Measurements from ENCODE around the gene ZNF506. TPM values are rescaled to one million over a fixed set of nuclear protein-coding genes. Genes with fewer than 3 reads are reported as not detected.

The ZNF506 gene
- polyA plus RNA-seq, 1 of the 3 experiments (the other 2 are of a cell fraction): 4.1 TPM

- TF ChIP-seq, protein P1, sequence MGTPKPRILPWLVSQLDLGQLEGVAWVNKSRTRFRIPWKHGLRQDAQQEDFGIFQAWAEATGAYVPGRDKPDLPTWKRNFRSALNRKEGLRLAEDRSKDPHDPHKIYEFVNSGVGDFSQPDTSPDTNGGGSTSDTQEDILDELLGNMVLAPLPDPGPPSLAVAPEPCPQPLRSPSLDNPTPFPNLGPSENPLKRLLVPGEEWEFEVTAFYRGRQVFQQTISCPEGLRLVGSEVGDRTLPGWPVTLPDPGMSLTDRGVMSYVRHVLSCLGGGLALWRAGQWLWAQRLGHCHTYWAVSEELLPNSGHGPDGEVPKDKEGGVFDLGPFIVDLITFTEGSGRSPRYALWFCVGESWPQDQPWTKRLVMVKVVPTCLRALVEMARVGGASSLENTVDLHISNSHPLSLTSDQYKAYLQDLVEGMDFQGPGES (IDR thresholded peaks at IDR 0.05; ENCODE audit: low read depth, low read length): no peak
- TF ChIP-seq PBX3 (IDR thresholded peaks at IDR 0.05): no peak
- no peak for TF ChIP-seq MAX (IDR thresholded peaks at IDR 0.05; ENCODE audit: low read depth)
- TF ChIP-seq FOXM1 (IDR thresholded peaks at IDR 0.05; ENCODE audit: low read depth): no peak
- no peak for TF ChIP-seq ELF1 (IDR thresholded peaks at IDR 0.05)
- no peak for TF ChIP-seq TCF12 (IDR thresholded peaks at IDR 0.05)
Observed at GRCh38 chr19:19849056-19849455, 27.5 kb upstream of the ZNF506 start (continued).

DNA sequence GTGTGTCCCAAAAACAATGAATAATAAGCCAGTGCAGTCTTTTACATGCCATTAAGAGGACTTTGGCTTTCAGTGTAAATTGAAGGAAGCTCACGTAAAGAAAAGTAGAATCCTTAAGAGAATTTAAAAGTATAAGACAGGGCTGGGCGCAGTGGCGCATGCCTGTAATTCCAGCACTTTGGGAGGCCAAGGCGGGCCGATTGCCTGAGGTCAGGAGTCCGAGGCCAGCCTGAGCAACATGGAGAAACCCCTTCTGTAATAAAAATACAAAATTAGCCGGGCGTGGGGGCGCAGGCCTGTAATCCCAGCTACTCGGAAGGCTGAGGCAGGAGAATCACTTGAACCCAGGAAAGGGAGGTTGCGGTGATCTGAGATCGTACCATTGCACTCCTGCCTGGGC, 26.2 kb upstream of the ZNF506 start:
- WGBS (ENCODE audit: low lambda C conversion rate): 82% methylated on average over 12 of the region's 12 CpGs
- no peak overlapping the region for H3K9ac ChIP-seq
- POLR2A ChIA-PET: no interaction called here
- TF ChIP-seq ZBTB33 (IDR thresholded peaks at IDR 0.05; ENCODE audit: borderline replicate concordance, low read depth) (no peak), FOXJ3 (CRISPR knock-in tag; IDR thresholded peaks at IDR 0.05) (no peak), FOSL2 (IDR thresholded peaks at IDR 0.05; ENCODE audit: borderline replicate concordance, low read depth) (no peak), GABPA (IDR thresholded peaks at IDR 0.05; ENCODE audit: low read depth) (no peak), USF1 (IDR thresholded peaks at IDR 0.05; ENCODE audit: borderline replicate concordance, low read depth) (no peak)
- H3K79me2 ChIP-seq (ENCODE audit: insufficient read depth): no peaks in the 10 kb centered on the region
- no peaks in the 10 kb centered on the region for H3K4me1 ChIP-seq (ENCODE audit: control insufficient read depth in 1 of 2, insufficient read depth in 2 of 2, low read depth in 1 of 2, low read length in 1 of 2)
- no peaks in the 10 kb centered on the region for H3K9me2 ChIP-seq
- no peak for DNase-seq
- no peak overlapping the region for H3K27ac ChIP-seq (ENCODE audit: low read depth in 2 of 2, low read length in 1 of 2)
- no peak overlapping the region for H3K4me3 ChIP-seq (ENCODE audit: low read depth in 2 of 2, low read length in 1 of 2)
- no peak overlapping the region for H2AFZ ChIP-seq (ENCODE audit: low read depth)
- no peaks in the 10 kb centered on the region for H3K27me3 ChIP-seq (ENCODE audit: insufficient read depth)
- no peaks in the 10 kb centered on the region for H3F3A ChIP-seq (replicated peaks; ENCODE audit: insufficient read depth)
- CTCF ChIA-PET: no interaction called here
- no peaks in the 10 kb centered on the region for H3K36me3 ChIP-seq (replicated peaks in 1 of 2; ENCODE audit: control insufficient read depth in 1 of 2, insufficient read depth in 2 of 2, low read length in 1 of 2)
- no peaks in the 10 kb centered on the region for H4K20me1 ChIP-seq (ENCODE audit: insufficient read depth)
- 0 out of 2 replicates have a peak, but pooled peaks cover 10% of the 10 kb centered on the region for H3K9me3 ChIP-seq
- H3K4me2 ChIP-seq: no peak overlapping the region

All from SK-N-SH (cell line).